Measurements from ENCODE around the gene DLGAP4.

- TF ChIP-seq CTCF (IDR thresholded peaks at IDR 0.05) (no peak), POLR2A (IDR thresholded peaks at IDR 0.05) (no peak), EP300 (IDR thresholded peaks at IDR 0.05; ENCODE audit: low read depth) (no peak), POLR2AphosphoS5 (IDR thresholded peaks at IDR 0.05) (no peak)
These were observed 198.2 kb downstream of the DLGAP4 start for GRCh38 chr20:36504295-36504694.
